Measurements from ENCODE around the gene SP5.

GRCh38 chr2:170761572-170761971 is 46.4 kb downstream of the SP5 start:
- TF ChIP-seq CTCF (IDR thresholded peaks at IDR 0.05) (no peak), EZH2 (IDR thresholded peaks at IDR 0.05; ENCODE audit: borderline replicate concordance, insufficient read depth, low read depth, low read length, poor library complexity, severe bottlenecking) (no peak)

Measured in B cell (primary cell).